Activated CD8-positive, alpha-beta memory T cell treated with anti-CD3 and anti-CD28 coated beads for 48 hours (primary cell): ENCODE measurements around the gene ZACN.

Experiments used
- DNase-seq, 3 experiments: peaks; one replicate each; pipeline ENCODE4 v3.0.0-alpha.2; 2020; ENCODE audit warnings: low read depth in 2 of 3, low spot score in 2 of 3

Gene ZACN

GRCh38 chr17:76131051-76131691, 52.2 kb downstream of the ZACN start:
- no peak for DNase-seq

GRCh38 chr17:76131692-76132573, 53.0 kb downstream of the ZACN start:
- no peak for DNase-seq
